Activated CD4-positive, alpha-beta T cell treated with anti-CD3 and anti-CD28 coated beads, Interleukin-2, Interleukin-4, amounts not matched to agents 100 ng/mL and 50 ng/mL, durations not matched to agents 16 hours and 8 hours (primary cell): ENCODE results near the gene STPG3.
"Not testable (repeated sequence)": the region's sequence is repeated elsewhere in the genome, so short reads cannot be mapped to it uniquely, and the experiment has no call there.

Experiments
- DNase-seq: peaks from one replicate; pipeline ENCODE4 v3.0.0-alpha.2; 2020; ENCODE audit warnings: low spot score

STPG3 gene

DNA sequence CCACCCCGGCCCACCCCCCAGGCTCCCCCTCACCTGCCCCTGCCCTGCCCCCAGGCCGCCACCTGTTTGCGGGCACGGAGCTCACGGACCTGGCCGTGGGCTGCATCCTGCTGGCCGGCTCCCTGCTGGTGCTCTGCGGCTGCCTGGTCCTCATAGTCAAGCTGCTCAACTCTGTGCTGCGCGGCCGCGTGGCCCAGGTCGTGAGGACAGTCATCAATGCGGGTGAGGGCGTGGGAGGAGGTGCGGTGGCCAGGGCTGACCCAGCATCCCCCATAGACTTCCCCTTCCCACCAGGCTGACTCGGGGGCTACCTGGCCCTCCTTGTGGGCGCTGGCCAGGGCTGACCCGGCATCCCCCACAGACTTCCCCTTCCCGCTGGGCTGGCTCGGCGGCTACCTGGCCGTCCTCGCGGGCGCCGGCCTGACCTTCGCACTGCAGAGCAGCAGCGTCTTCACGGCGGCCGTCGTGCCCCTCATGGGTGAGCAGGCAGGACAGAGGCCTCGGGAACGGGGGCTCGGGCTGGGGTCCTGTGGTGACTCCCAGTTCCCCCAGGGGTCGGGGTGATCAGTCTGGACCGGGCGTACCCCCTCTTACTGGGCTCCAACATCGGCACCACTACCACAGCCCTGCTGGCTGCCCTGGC lies 16.9 kb upstream of the STPG3 start:
- DNase-seq: no peak

- DNase-seq: no peak
These were observed 16.2 kb upstream of the STPG3 start for GRCh38 chr9:137234758-137235423.

DNA sequence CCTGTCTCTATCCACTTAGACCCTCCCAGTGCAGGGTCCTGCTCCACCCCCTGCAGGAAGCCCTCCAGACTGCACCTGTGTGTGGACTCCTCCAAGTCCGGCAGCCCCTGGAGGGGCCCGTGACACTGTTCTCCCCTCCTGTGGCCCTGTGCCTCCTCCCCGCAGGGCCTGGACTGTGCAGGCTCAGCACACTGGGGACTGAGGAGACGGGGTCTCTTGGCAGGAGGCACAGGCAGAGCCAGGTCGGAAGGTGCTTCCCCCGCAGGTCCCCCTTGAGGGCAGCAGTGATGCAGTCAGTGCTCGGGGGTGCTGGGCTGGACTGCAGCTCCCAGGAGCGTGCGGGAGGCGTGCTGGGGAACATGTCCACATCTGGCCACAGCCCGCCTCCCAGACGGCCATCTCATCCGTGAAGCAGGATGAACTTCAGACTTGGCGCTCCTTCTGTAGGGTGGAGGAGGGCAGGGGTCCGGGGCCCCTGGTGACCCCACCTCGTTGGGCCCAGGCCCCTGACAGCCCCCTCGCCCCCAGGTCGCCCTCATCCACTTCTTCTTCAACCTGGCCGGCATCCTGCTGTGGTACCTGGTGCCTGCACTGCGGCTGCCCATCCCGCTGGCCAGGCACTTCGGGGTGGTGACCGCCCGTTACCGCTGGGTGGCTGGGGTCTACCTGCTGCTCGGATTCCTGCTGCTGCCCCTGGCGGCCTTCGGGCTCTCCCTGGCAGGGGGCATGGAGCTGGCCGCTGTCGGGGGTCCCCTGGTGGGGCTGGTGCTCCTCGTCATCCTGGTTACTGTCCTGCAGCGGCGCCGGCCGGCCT lies 15.5 kb upstream of the STPG3 start:
- DNase-seq: no peak

DNA sequence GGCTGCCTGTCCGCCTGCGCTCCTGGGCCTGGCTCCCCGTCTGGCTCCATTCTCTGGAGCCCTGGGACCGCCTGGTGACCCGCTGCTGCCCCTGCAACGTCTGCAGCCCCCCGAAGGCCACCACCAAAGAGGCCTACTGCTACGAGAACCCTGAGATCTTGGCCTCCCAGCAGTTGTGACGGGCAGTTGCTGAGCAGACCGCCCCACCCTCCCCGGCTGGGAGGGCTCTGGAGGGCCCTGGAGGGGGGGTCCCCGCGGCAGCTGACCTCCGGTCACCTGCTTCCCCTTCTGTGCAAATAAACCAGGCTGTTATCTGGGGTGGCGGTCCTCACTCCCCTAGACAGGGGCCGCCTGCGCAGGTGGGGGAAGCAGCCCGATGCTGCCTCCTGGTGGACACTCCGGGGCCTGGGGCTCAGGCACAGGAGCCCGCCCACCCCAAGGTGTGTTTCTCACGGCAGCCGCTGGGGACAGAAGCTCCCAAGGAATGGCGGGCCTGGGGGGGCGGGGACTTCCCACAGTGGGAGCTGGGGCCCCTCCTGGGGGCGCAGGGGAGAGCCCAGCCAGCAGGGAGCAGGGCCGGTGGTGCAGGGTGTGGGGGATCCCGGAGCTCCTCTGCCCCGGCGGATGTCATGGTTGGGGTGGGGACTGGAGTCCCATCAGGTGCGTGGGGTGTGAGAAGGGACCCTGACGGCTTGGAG lies 14.7 kb upstream of the STPG3 start:
- peak; percentile 92 for DNase-seq

DNA sequence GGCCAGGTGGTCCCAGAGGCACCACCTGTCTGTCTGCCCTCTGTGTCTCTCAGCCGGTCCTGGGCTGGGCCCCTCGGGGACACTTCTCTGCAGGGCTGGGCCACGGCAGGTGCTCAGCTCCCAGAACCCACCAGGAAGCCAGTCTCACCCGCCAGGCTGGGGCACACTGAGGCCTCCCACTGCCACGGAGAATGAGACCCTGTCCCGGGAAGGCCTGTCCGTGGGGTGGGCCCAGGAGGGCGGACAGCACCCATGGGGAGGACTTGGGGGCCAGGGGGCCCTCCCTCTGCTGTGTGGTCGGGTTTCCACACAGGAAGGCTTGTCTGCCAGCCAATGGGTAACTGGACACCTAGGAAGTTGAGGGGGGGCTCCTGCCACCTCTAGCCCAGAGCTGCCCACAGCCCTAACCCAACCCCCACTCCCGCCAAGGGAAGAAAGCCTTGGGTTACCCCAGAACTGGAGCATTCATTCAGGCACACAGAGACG lies 14.1 kb upstream of the STPG3 start:
- no peak for DNase-seq

DNA sequence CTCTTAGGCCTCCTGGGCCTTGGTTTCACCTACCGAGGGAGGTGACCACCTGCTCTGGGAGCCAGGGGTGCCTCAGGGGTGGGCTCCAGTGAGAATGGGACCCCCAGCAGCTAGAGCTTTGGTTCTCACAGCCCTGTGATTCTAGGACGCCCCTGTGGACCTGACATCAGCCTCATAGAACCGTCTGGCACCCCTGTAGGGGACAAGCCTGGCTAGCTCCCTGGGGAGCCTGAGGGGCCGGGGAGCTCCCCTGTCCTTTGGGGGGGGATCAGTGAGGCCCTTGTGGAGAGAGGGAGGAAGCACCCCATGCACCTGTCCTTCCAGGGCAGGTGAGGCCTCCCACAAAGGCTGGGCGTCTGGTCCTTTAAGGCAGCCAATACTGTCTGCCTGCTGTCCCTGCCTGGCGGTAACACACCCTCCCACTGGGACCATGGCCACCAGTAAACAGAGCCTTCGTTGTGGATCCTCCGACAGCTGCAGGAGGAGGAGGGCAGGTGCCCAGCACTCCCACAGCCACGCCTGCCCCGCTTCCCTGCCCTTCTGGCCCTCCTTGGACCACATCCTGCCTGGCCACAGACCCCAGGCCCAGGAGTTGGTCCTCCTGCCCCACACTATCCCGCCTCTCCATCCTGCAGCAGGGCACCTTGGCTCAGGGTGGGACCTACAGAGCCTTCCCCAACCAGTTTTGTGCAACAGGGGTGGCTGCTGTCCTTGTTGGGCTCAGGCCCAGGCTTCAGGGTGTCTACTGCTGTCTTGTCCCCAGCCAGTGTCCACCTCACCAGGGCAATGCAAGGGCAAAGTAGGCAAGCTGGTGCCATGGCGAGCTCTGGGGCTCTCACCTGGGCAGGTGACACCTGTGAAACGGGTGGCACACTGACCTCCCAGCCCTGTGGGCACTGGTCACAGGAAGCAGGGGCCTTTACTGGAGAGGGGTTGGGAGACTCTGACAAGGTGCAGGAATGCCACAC lies 13.0 kb upstream of the STPG3 start:
- DNase-seq: no peak

GRCh38 chr9:137239541-137240200 lies 11.4 kb upstream of the STPG3 start:
- DNase-seq: not testable (repeated sequence)

- peak; percentile 64 for DNase-seq
These were observed 10.7 kb upstream of the STPG3 start for GRCh38 chr9:137240318-137240840.

DNA sequence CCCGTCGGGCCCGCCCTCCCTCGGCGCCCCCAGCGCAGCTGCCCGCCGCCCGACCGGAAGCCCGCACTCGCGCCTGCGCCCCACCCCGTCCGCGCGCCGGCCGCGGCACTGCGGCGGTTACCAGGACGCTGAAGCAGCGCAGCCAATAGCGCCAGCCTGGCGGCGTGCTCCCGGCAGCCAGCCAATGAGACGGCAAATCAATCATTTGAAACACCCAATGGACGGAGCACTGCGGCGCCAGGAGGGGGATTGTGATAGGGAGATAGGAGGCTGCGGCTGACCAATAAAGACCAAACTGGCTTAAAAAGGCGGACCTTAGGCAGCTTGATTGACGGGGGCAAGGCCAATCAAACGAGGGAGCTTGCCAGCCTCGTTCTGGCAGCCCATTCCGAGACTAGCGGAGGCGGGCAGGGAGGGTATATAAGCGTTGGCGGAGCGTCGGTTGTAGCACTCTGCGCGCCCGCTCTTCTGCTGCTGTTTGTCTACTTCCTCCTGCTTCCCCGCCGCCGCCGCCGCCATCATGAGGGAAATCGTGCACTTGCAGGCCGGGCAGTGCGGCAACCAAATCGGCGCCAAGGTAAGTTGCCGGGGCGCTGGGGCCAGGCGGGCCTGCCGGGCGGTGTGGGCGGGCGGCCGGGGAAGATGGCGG lies 10.1 kb upstream of the STPG3 start, which contains the start of gene TUBB4B:
Gene TUBB4B (plus strand): TSS at position 447 of the 649 bp plus-strand sequence. CDS start 74 bp downstream, at position 521.
- DNase-seq: peak; percentile 99

- peak; percentile 58 for DNase-seq
These were observed 9.4 kb upstream of the STPG3 start for GRCh38 chr9:137241490-137242268.

DNA sequence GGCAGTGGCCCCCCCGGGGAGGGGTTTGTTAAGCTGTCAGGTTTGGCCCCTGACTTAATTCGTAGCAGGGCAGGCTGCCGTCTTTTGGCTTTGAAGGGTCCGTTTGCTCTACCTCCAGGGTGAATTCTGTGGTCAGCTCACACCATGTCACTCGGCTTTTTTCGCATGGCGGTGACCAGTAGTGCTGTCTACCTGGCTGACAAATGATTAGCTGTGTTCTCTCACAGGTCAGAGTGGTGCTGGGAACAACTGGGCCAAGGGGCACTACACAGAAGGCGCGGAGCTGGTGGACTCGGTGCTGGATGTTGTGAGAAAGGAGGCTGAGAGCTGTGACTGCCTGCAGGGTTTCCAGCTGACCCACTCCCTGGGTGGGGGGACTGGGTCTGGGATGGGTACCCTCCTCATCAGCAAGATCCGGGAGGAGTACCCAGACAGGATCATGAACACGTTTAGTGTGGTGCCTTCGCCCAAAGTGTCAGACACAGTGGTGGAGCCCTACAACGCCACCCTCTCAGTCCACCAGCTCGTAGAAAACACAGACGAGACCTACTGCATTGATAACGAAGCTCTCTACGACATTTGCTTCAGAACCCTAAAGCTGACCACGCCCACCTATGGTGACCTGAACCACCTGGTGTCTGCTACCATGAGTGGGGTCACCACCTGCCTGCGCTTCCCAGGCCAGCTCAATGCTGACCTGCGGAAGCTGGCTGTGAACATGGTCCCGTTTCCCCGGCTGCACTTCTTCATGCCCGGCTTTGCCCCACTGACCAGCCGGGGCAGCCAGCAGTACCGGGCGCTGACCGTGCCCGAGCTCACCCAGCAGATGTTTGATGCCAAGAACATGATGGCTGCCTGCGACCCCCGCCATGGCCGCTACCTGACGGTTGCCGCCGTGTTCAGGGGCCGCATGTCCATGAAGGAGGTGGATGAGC lies 8.6 kb upstream of the STPG3 start:
- no peak for DNase-seq

DNA sequence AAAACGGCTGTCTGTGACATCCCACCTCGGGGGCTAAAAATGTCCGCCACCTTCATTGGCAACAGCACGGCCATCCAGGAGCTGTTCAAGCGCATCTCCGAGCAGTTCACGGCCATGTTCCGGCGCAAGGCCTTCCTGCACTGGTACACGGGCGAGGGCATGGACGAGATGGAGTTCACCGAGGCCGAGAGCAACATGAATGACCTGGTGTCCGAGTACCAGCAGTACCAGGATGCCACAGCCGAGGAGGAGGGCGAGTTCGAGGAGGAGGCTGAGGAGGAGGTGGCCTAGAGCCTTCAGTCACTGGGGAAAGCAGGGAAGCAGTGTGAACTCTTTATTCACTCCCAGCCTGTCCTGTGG lies 7.8 kb upstream of the STPG3 start:
- DNase-seq: not testable (repeated sequence)

DNA sequence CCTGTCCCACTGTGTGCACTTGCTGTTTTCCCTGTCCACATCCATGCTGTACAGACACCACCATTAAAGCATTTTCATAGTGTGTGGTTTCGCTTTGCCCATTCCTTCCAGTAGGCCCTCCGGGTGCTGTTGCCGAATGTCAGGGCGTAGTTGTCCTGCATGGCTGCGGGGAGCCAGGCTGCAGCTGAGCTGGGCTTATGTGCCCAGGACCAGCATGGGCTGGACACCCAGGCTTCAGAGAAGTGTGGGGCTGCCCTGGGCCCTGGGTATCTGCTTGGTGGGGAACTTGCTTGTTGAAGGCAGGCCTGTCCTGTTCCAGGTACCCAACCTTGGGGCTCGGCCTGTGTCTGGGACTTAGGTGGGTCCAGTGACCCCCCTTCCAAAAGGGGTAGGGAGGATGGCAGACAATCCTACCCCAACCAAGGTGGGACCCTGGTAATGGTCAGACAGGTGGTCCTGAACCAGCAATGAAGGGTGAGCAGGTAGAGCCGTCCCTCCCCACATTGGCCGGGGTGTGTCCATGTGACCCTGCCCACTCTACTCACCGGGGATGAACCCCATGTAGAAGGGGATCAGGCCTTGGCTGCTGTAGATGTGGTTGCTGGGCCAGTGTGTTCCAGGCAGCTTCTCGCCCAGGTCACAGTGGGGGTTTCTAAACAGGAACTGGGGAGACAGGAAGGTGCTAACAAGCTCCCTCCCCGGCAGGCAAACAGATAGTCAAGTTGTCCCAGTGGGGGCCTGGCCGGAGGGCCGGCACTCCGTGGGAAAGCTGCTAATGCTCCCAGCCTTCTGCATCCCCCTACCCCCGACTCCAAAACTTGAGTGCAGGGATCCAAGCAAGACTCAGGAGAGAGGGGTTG lies 7.2 kb upstream of the STPG3 start:
- DNase-seq: no peak

DNA sequence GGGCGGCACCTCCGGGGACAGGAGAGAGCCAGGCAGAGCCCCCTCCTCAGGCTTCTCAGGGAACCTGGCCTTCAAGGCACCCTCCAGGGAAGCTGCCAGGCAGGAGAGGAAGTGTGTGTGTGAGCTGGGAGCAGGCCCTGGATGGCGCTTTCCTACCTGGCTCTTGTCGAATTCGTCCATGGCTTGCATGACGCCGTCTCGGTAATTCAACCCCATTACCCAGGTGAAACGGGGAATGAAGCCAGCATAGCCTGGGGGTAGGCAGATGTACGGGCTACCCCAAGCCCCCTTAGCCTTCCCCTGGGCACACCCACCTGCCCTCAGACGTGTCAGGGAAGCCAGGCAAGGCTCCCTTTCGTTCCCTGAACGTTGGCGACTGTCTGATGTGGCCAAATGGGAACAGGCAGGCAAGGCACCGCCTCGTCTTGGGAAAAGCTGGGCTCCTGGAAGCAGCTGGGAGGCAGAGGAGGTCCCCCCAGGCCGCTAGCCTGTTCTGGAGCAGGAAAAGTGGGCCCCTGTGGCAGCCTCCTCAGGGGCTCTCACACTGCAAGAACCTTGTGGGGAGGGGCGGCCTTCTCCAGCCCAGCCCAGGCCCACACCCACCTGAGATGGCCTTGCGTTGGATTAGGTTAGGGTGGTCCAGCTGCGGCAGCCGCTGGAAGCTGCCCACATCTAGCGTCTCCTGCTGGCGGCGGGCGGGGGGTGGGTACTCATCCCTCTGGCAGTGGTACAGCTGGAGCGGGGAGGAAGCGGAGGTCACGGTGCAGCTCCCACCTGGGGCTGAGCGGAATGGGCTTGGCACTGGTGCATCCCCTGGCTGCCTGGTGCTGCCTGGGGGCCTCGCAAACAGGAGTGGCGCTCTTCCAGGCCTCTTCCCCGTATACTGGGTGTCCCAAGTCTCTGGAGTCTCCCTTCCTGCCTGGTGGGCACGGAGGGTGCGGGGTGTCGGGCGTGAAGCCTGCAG lies 6.3 kb upstream of the STPG3 start:
- no peak for DNase-seq
